Hepatocyte (in vitro differentiated cells): ENCODE measurements around the gene HOXB1.

Experiments
- EZH2 ChIP-seq: fragments of 200-600 bp; sonication (generic); IDR thresholded peaks from 2 replicates; pipeline ENCODE4 v1.6.1; 2016; ENCODE audit warnings: antibody characterized with exemption, mild to moderate bottlenecking, borderline replicate concordance
- EZH2phosphoT487 ChIP-seq: fragments of 200-600 bp; sonication (generic); IDR thresholded peaks from one replicate; pipeline ENCODE4 v1.6.1; 2018; ENCODE audit warnings: antibody characterized with exemption, mild to moderate bottlenecking, low read depth, moderate library complexity; ENCODE audit not compliant: unreplicated experiment, severe bottlenecking
- TF ChIP-seq, protein P1 (sequence below): fragments of 200-600 bp; sonication (generic); IDR thresholded peaks from 2 replicates; pipeline ENCODE4 v1.5.1; 2016; ENCODE audit warnings: antibody characterized with exemption, mild to moderate bottlenecking; ENCODE audit not compliant: poor library complexity

DNA sequence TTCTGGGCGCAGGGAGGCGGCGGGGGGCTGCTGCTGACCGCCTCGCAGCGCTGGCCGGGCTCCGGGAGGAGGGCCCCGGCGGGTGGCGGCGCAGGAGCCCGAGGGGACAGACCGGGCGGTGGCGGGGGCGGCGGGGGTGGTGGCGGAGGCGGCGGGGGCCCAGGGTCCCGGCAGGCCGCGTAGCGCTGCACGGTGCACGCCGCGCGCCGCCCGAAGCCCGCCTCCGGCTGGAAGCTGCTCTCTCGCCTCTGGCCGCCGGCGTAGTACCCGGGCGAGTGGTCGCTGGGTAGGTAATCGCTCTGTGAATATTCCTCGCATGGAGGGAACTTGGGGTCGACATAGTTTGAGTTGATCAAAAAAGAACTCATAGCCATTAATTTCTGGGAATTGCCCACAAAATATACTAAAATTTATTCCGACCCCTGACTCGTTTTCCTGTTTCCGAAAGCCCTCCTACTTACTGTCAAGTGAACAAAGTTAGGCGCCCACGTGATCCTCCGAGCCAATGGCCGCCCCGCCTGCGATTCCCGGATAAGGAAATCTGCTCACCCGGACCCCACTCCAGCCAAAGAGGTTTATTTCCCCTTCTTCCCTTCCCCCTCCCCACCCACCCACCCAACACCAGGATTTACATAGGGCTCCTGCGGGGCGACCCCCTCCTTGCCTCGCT is 47.3 kb upstream of the HOXB1 start, which contains the start of gene HOXB4:
- TF ChIP-seq, protein P1, sequence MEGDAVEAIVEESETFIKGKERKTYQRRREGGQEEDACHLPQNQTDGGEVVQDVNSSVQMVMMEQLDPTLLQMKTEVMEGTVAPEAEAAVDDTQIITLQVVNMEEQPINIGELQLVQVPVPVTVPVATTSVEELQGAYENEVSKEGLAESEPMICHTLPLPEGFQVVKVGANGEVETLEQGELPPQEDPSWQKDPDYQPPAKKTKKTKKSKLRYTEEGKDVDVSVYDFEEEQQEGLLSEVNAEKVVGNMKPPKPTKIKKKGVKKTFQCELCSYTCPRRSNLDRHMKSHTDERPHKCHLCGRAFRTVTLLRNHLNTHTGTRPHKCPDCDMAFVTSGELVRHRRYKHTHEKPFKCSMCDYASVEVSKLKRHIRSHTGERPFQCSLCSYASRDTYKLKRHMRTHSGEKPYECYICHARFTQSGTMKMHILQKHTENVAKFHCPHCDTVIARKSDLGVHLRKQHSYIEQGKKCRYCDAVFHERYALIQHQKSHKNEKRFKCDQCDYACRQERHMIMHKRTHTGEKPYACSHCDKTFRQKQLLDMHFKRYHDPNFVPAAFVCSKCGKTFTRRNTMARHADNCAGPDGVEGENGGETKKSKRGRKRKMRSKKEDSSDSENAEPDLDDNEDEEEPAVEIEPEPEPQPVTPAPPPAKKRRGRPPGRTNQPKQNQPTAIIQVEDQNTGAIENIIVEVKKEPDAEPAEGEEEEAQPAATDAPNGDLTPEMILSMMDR: no peak
- TF ChIP-seq EZH2: no peak
- TF ChIP-seq EZH2phosphoT487: peak; percentile 25
